DND-41 (cell line): Measurements from ENCODE around the gene SLC25A26.

Experiments used
- ATAC-seq: fragments of 200-7000 bp; cut with Tn5 transposase; 3 replicates; pipeline ENCODE4 v1.9.1; 2021; ENCODE audit warnings: low read depth; ENCODE audit not compliant: insufficient read depth
- DNase-seq: peaks from one replicate; pipeline ENCODE4 v3.0.0-alpha.2; 2020
- H2AFZ ChIP-seq: 2 replicates; pipeline ENCODE4 v1.6.0; 2012; ENCODE audit warnings: low read depth, low read length
- H3K27ac ChIP-seq: 2 replicates; pipeline ENCODE4 v1.5.1; 2012; ENCODE audit warnings: low read length, inconsistent platforms
- H3K27me3 ChIP-seq: fragments of 200-600 bp; sonication (generic); 2 replicates; pipeline ENCODE4 v1.6.0; 2012; ENCODE audit warnings: low read length, mild to moderate bottlenecking, inconsistent platforms; ENCODE audit not compliant: insufficient read depth, poor library complexity
- H3K36me3 ChIP-seq: 2 replicates; pipeline ENCODE4 v1.5.1; 2012; ENCODE audit warnings: low read length, inconsistent platforms; ENCODE audit not compliant: insufficient read depth
- H3K4me1 ChIP-seq: 2 replicates; pipeline ENCODE4 v1.5.1; 2012; ENCODE audit warnings: mild to moderate bottlenecking, low read length; ENCODE audit not compliant: insufficient read depth
- H3K4me2 ChIP-seq: 2 replicates; pipeline ENCODE4 v1.6.0; 2012; ENCODE audit warnings: mild to moderate bottlenecking, moderate library complexity, low read length, inconsistent platforms; ENCODE audit not compliant: insufficient read depth
- H3K4me3 ChIP-seq, 2 experiments: fragments of 200-600 bp in 1 of 2; shearing (Covaris generic) in 1 of 2; 2 replicates each; pipeline ENCODE4 v1.5.1; 2012 to 2016; ENCODE audit warnings: inconsistent platforms in 2 of 2, low read length in 2 of 2, mild to moderate bottlenecking in 2 of 2, low read depth in 1 of 2, moderate library complexity in 1 of 2
- H3K79me2 ChIP-seq: 2 replicates; pipeline ENCODE4 v1.6.0; 2012; ENCODE audit warnings: low read length, inconsistent platforms; ENCODE audit not compliant: insufficient read depth
- H3K9ac ChIP-seq: 2 replicates; pipeline ENCODE4 v1.6.0; 2012; ENCODE audit warnings: low read depth, mild to moderate bottlenecking, inconsistent platforms, low read length, moderate library complexity
- H3K9me3 ChIP-seq: 2 replicates; pipeline ENCODE4 v1.5.1; 2012; ENCODE audit warnings: low read length, moderate library complexity, mild to moderate bottlenecking, inconsistent platforms; ENCODE audit not compliant: insufficient read depth, severe bottlenecking
- H4K20me1 ChIP-seq: 2 replicates; pipeline ENCODE4 v1.6.0; 2012; ENCODE audit warnings: low read length; ENCODE audit not compliant: insufficient read depth
- EZH2 ChIP-seq: IDR thresholded peaks from 3 replicates; pipeline ENCODE4 v1.6.1; 2012; ENCODE audit warnings: borderline replicate concordance, low read depth, mild to moderate bottlenecking, moderate library complexity, low read length, inconsistent platforms; ENCODE audit not compliant: severe bottlenecking
- TF ChIP-seq, protein P1 (sequence below): IDR thresholded peaks from 2 replicates; pipeline ENCODE4 v1.5.1; 2012; ENCODE audit warnings: borderline replicate concordance, low read length, moderate library complexity, mild to moderate bottlenecking; ENCODE audit not compliant: poor library complexity, severe bottlenecking; ENCODE audit errors: extremely low read depth

Gene SLC25A26

GRCh38 chr3:66394019-66394752 lies 173.4 kb downstream of the SLC25A26 start:
- Histone ChIP-seq H3K79me2 (no peaks in the 10 kb centered on the region), H3K27me3 (no peaks in the 10 kb centered on the region), H3K36me3 (peaks cover 43% of the 10 kb centered on the region), H3K4me3 (peak overlapping the region in 1 of 2 experiments; percentile 41; a peak in 2 of 4 replicates), H3K9ac (peak overlapping the region; percentile 30; the same call in 1 of the 2 replicates), H4K20me1 (no peaks in the 10 kb centered on the region), H3K27ac (peak overlapping the region; percentile 72), H3K9me3 (no peaks in the 10 kb centered on the region), H2AFZ (0 out of 2 replicates have a peak overlapping the region, but pooled peaks have one; percentile 36), H3K4me2 (peak overlapping the region; percentile 59), H3K4me1 (peaks cover 28% of the 10 kb centered on the region)
- DNase-seq (peak; percentile 77), ATAC-seq (peak; percentile 95)
- TF ChIP-seq, protein P1, sequence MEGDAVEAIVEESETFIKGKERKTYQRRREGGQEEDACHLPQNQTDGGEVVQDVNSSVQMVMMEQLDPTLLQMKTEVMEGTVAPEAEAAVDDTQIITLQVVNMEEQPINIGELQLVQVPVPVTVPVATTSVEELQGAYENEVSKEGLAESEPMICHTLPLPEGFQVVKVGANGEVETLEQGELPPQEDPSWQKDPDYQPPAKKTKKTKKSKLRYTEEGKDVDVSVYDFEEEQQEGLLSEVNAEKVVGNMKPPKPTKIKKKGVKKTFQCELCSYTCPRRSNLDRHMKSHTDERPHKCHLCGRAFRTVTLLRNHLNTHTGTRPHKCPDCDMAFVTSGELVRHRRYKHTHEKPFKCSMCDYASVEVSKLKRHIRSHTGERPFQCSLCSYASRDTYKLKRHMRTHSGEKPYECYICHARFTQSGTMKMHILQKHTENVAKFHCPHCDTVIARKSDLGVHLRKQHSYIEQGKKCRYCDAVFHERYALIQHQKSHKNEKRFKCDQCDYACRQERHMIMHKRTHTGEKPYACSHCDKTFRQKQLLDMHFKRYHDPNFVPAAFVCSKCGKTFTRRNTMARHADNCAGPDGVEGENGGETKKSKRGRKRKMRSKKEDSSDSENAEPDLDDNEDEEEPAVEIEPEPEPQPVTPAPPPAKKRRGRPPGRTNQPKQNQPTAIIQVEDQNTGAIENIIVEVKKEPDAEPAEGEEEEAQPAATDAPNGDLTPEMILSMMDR: no peak
- no peak for TF ChIP-seq EZH2

GRCh38 chr3:66394753-66395249 lies 174.0 kb downstream of the SLC25A26 start:
- Histone ChIP-seq H2AFZ (no peak overlapping the region), H3K9ac (no peak overlapping the region), H4K20me1 (no peaks in the 10 kb centered on the region), H3K4me2 (peak overlapping the region; percentile 59), H3K36me3 (peaks cover 43% of the 10 kb centered on the region), H3K27ac (peak overlapping the region; percentile 72), H3K27me3 (no peaks in the 10 kb centered on the region), H3K4me1 (peaks cover 28% of the 10 kb centered on the region), H3K79me2 (no peaks in the 10 kb centered on the region), H3K4me3 (no peak overlapping the region), H3K9me3 (no peaks in the 10 kb centered on the region)
- DNase-seq: no peak
- TF ChIP-seq, protein P1: no peak
- TF ChIP-seq EZH2: no peak
- ATAC-seq: no peak

DNA sequence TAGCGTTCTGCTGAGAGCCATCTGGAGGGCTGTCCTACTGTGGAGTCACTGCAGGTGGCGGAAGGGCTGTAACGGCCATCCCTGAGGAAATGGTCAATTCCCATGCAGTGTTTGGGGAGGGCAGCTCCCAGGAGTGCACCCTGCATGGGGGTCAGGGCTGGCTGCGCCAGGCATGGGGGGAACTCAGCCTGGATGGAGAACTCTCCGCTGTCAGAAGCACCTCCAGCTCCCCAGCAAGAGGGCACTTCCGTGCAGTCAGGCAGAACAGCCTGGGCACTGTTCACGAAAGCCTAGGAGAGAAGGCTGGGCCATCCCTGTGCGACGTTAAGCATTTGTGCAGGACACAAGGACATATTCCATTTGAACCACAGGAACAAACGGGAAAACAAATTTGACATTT lies 174.8 kb downstream of the SLC25A26 start:
- Histone ChIP-seq H3K36me3 (peaks cover 43% of the 10 kb centered on the region), H3K4me3 (no peak overlapping the region), H2AFZ (no peak overlapping the region), H4K20me1 (no peaks in the 10 kb centered on the region), H3K9ac (no peak overlapping the region), H3K27ac (no peak overlapping the region), H3K79me2 (no peaks in the 10 kb centered on the region), H3K27me3 (no peaks in the 10 kb centered on the region), H3K4me1 (peaks cover 28% of the 10 kb centered on the region), H3K9me3 (no peaks in the 10 kb centered on the region), H3K4me2 (no peak overlapping the region)
- DNase-seq (no peak), ATAC-seq (no peak)
- TF ChIP-seq EZH2: no peak

DNA sequence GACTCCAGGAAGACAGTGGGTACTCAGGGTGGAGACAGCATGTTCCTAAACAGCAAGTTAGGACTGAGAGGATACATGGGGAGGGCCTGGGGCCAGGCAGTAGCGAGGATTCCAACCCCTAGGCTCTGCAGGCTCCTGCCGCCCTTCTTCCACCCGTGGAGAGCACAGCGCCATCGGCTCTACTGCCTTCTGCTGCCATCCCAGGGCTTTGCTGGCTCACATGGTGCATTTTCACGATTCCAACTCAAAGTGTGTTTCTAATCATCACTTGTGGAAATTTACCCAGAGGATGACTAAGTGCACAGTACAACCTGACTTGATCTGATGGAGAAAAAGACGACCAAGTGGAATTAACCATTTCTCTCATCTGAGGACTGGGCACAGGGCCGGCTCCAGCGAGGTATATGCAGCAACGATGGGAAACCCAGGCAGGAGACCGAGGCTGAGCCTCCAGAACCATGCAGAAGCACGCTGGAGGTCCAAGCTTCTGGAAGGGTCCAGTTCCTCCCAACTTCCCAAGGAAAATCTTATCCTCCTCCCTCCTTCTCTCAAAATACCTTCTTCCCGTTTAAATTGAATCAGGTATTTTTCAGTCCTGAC lies 175.5 kb downstream of the SLC25A26 start:
- DNase-seq (no peak), ATAC-seq (no peak)
- Histone ChIP-seq H2AFZ (no peak overlapping the region), H3K4me3 (no peak overlapping the region), H3K9me3 (no peaks in the 10 kb centered on the region), H3K4me1 (peaks cover 28% of the 10 kb centered on the region), H4K20me1 (no peaks in the 10 kb centered on the region), H3K9ac (no peak overlapping the region), H3K27me3 (no peaks in the 10 kb centered on the region), H3K79me2 (no peaks in the 10 kb centered on the region), H3K27ac (no peak overlapping the region), H3K4me2 (no peak overlapping the region), H3K36me3 (peaks cover 43% of the 10 kb centered on the region)
- TF ChIP-seq, protein P1: no peak
- TF ChIP-seq EZH2: no peak
